Sigmoid colon (tissue), 7 donors: ENCODE data around the gene TMEM255B. TPM values are rescaled to one million over a fixed set of nuclear protein-coding genes. Genes with fewer than 3 reads are reported as not detected.

Source experiments
- DNase-seq: peaks from one replicate; pipeline ENCODE4 v3.0.0-alpha.2; 2019
- H3K27ac ChIP-seq, 4 donors: fragments of 200-600 bp; sonication (generic); one replicate each; pipeline ENCODE4 v1.5.1; 2016 to 2019; ENCODE audit warnings: mild to moderate bottlenecking in 1 of 4
- H3K27me3 ChIP-seq, 3 donors: fragments of 200-600 bp; sonication (generic); one replicate each; pipeline ENCODE4 v1.5.1; 2019; ENCODE audit warnings: mild to moderate bottlenecking in 1 of 3
- H3K36me3 ChIP-seq, 4 donors: fragments of 200-600 bp; sonication (generic); one replicate each; pipeline ENCODE4 v1.5.1; 2016 to 2019
- H3K4me1 ChIP-seq, 4 donors: fragments of 200-600 bp; sonication (generic); one replicate each; pipeline ENCODE4 v1.5.1; 2017 to 2019
- H3K4me3 ChIP-seq, 4 donors: fragments of 200-600 bp; sonication (generic); one replicate each; pipeline ENCODE4 v1.5.1; 2017 to 2019; ENCODE audit warnings: mild to moderate bottlenecking in 2 of 4, moderate library complexity in 1 of 4
- H3K9me3 ChIP-seq, 4 donors: fragments of 200-600 bp in 3 of 4; sonication (generic) in 3 of 4; one replicate each; pipeline versions ENCODE4 v1.5.1 to v1.6.1; 2013 to 2019
- EP300 ChIP-seq, 4 donors: sonication (generic); formaldehyde crosslinking; IDR thresholded peaks; one replicate each; pipeline ENCODE4 v1.6.1; 2017; ENCODE audit warnings: antibody characterized with exemption in 4 of 4
- POLR2A ChIP-seq, 2 donors: fragments of 450-650 bp; IDR thresholded peaks; one replicate each; pipeline ENCODE4 v1.6.1; 2016; ENCODE audit warnings: antibody characterized with exemption in 2 of 2, mild to moderate bottlenecking in 2 of 2, moderate library complexity in 2 of 2
- POLR2AphosphoS5 ChIP-seq, 4 donors: sonication (generic); formaldehyde crosslinking; IDR thresholded peaks; one replicate each; pipeline ENCODE4 v1.6.1; 2017; ENCODE audit warnings: antibody characterized with exemption in 4 of 4
- WGBS, 2 donors: extraction: QIAGEN DNeasy Blood & Tissue Kit; methylation state at CpG; one replicate each; pipeline ENCODE4 v1.1.7; 2013; 5-methylcytosine and 5-hydroxymethylcytosine counted together
- intact Hi-C: fragments of 100-400 bp; cut with DNase I; formaldehyde crosslinking; loops from one replicate; pipeline ENCODE4 v1.15.1; 2023
- polyA plus RNA-seq, 3 donors: library from polyadenylated mRNA; stranded (reverse); fragments of 200-250 nt; gene quantifications; one replicate each; pipeline ENCODE4 v1.2.3, GENCODE V29; 2013
- total RNA-seq, 4 donors: library from RNA; depleted of rRNA; stranded (reverse); fragments of >200 nt; gene quantifications; one replicate each; pipeline ENCODE4 v1.1.0, GENCODE V29; 2016
- TF ChIP-seq, protein P1 (sequence below), 4 experiments: fragments of 450-650 bp in 3 of 4; fragments of 200-600 bp in 1 of 4; IDR thresholded peaks; one replicate each; pipeline ENCODE4 v1.5.1; 2016 to 2019; ENCODE audit warnings: antibody characterized with exemption in 4 of 4, mild to moderate bottlenecking in 3 of 4, moderate library complexity in 2 of 4
- donor health status: healthy with polysubstance abuse.
- donor health status: Bipolar disorder and iron deficiency.
- donor health status: healthy.

Gene TMEM255B
- total and polyA plus RNA-seq, 7 donors, result 0.60 to 11.1 (median 4.3) TPM

GRCh38 chr13:113856716-113857065 lies 97.7 kb downstream of the TMEM255B start:
- DNase-seq, result no peak
- no peak overlapping the region for H3K4me3 ChIP-seq
- H3K36me3 ChIP-seq, result no peaks in the 10 kb centered on the region
- H3K27ac ChIP-seq, result peak overlapping the region in 2 of 4 donors; percentile 17 to 58
- H3K4me1 ChIP-seq, result peaks cover 0 to 54% (median 48%) of the 10 kb centered on the region in 4 donors
- H3K27me3 ChIP-seq, result no peaks in the 10 kb centered on the region
- intact Hi-C loops, result no loop called here
- TF ChIP-seq POLR2A (IDR thresholded peaks at IDR 0.05) (no peak), POLR2AphosphoS5 (IDR thresholded peaks at IDR 0.05) (no peak), EP300 (IDR thresholded peaks at IDR 0.05) (no peak)
- TF ChIP-seq, protein P1, sequence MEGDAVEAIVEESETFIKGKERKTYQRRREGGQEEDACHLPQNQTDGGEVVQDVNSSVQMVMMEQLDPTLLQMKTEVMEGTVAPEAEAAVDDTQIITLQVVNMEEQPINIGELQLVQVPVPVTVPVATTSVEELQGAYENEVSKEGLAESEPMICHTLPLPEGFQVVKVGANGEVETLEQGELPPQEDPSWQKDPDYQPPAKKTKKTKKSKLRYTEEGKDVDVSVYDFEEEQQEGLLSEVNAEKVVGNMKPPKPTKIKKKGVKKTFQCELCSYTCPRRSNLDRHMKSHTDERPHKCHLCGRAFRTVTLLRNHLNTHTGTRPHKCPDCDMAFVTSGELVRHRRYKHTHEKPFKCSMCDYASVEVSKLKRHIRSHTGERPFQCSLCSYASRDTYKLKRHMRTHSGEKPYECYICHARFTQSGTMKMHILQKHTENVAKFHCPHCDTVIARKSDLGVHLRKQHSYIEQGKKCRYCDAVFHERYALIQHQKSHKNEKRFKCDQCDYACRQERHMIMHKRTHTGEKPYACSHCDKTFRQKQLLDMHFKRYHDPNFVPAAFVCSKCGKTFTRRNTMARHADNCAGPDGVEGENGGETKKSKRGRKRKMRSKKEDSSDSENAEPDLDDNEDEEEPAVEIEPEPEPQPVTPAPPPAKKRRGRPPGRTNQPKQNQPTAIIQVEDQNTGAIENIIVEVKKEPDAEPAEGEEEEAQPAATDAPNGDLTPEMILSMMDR (IDR thresholded peaks at IDR 0.05), result no peak
- no peaks in the 10 kb centered on the region for H3K9me3 ChIP-seq
- 16 to 62% methylated on average over 9 of the region's 9 CpGs for WGBS, 2 donors

DNA sequence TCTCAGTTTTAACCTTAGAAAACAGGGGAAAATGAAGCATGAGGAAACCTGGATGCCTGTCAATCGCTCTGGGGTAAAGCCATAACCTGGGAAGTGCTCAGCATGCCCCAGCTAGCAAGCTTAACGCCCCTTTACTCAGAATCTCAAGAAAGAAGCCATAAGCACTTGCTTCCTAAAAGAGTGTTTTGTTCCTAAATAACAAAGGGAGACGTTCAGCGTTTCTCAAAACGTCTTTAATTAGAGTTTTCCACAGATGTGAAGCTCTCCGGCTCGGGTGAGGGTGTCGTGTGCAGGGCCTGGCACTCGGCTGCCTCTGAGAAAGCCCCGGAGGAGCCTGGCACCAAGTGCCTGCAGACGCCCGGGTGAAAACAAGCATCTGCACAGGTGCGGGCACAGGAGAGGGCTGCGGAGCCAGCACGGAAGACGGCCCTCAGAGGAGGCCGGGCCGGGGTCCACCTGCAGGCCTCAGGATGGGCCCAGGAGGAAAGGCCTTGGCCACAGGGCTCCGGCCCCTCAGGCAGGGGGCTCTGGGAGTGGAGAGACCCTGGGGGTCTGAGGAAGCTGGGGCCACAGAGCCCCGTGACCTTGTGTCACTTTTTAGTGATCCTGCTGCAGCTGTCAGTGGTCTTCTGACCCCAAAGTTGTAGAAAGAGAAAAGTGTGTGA lies 98.6 kb downstream of the TMEM255B start:
- no peak for DNase-seq
- H3K27me3 ChIP-seq, result no peaks in the 10 kb centered on the region
- H3K4me3 ChIP-seq, result no peak overlapping the region
- H3K4me1 ChIP-seq, result peaks cover 0 to 64% (median 56%) of the 10 kb centered on the region in 4 donors
- intact Hi-C loops, result no loop called here
- H3K36me3 ChIP-seq, result no peaks in the 10 kb centered on the region
- H3K9me3 ChIP-seq, result no peaks in the 10 kb centered on the region
- H3K27ac ChIP-seq, result peak overlapping the region in 1 of 4 donors; percentile 58
- TF ChIP-seq, protein P1 (IDR thresholded peaks at IDR 0.05), result no peak
- TF ChIP-seq POLR2AphosphoS5 (IDR thresholded peaks at IDR 0.05) (no peak), EP300 (IDR thresholded peaks at IDR 0.05) (no peak), POLR2A (IDR thresholded peaks at IDR 0.05) (no peak)
- WGBS, 2 donors, result 36 to 87% methylated on average over 20 of the region's 20 CpGs

GRCh38 chr13:113859311-113860050 lies 100.5 kb downstream of the TMEM255B start:
- TF ChIP-seq EP300 (IDR thresholded peaks at IDR 0.05) (no peak), POLR2A (IDR thresholded peaks at IDR 0.05) (no peak), POLR2AphosphoS5 (IDR thresholded peaks at IDR 0.05) (no peak)
- TF ChIP-seq, protein P1 (IDR thresholded peaks at IDR 0.05), result no peak
- Histone ChIP-seq H3K27ac (peak overlapping the region in 1 of 4 donors; percentile 93), H3K4me3 (no peak overlapping the region), H3K9me3 (no peaks in the 10 kb centered on the region), H3K27me3 (no peaks in the 10 kb centered on the region), H3K36me3 (no peaks in the 10 kb centered on the region), H3K4me1 (peaks cover 0 to 60% (median 46%) of the 10 kb centered on the region in 4 donors)
- WGBS, 2 donors, result 75 to 92% methylated on average over 4 of the region's 4 CpGs
- intact Hi-C loops, result no loop called here
- no peak for DNase-seq

GRCh38 chr13:113860051-113860664 lies 101.1 kb downstream of the TMEM255B start:
- TF ChIP-seq EP300 (IDR thresholded peaks at IDR 0.05), result no peak
- no peak for TF ChIP-seq POLR2AphosphoS5 (IDR thresholded peaks at IDR 0.05)
- no peak for TF ChIP-seq POLR2A (IDR thresholded peaks at IDR 0.05)
- TF ChIP-seq, protein P1 (IDR thresholded peaks at IDR 0.05), result no peak
- WGBS, 2 donors, result 22 to 70% methylated on average over 12 of the region's 12 CpGs
- no peaks in the 10 kb centered on the region for H3K27me3 ChIP-seq
- intact Hi-C loops, result no loop called here
- H3K4me3 ChIP-seq, result no peak overlapping the region
- H3K9me3 ChIP-seq, result no peaks in the 10 kb centered on the region
- DNase-seq, result no peak
- H3K4me1 ChIP-seq, result peaks cover 0 to 58% (median 46%) of the 10 kb centered on the region in 4 donors
- no peaks in the 10 kb centered on the region for H3K36me3 ChIP-seq
- H3K27ac ChIP-seq, result peak overlapping the region in 1 of 4 donors; percentile 93
